Large intestine (tissue), 3 donors: ENCODE data around the gene DHRS13. TPM values are rescaled to one million over a fixed set of nuclear protein-coding genes. Genes with fewer than 3 reads are reported as not detected.
"Not testable (repeated sequence)": the region's sequence is repeated elsewhere in the genome, so short reads cannot be mapped to it uniquely, and the experiment has no call there.

Experiments used
- DNase-seq, 2 donors: peaks; one replicate each; pipeline versions ENCODE4 v3.0.0 to v3.0.0-alpha.2; 2013
- H3K27ac ChIP-seq: one replicate; pipeline ENCODE4 v1.5.1; 2013; ENCODE audit warnings: low read length
- H3K27me3 ChIP-seq: 2 replicates; pipeline ENCODE4 v1.6.1; 2013; ENCODE audit warnings: low read length; ENCODE audit not compliant: control insufficient read depth, insufficient read depth
- H3K36me3 ChIP-seq: 2 replicates; pipeline ENCODE4 v1.6.1; 2013; ENCODE audit warnings: low read length; ENCODE audit not compliant: control insufficient read depth, insufficient read depth
- H3K4me1 ChIP-seq: one replicate; pipeline ENCODE4 v1.6.1; 2013; ENCODE audit warnings: low read length; ENCODE audit not compliant: control insufficient read depth, insufficient read depth
- H3K4me3 ChIP-seq: one replicate; pipeline ENCODE4 v1.5.1; 2013; ENCODE audit warnings: low read length
- H3K9me3 ChIP-seq: one replicate; pipeline ENCODE4 v1.6.1; 2013; ENCODE audit warnings: mild to moderate bottlenecking, low read depth, low read length, moderate library complexity; ENCODE audit not compliant: control insufficient read depth
- WGBS: methylation state at CpG from one replicate; pipeline ENCODE4 v1.1.5; 2013; ENCODE audit warnings: low lambda C conversion rate; ENCODE audit not compliant: insufficient coverage; 5-methylcytosine and 5-hydroxymethylcytosine counted together
- polyA plus RNA-seq: library from polyadenylated mRNA; unstranded; fragments of 120-200 nt; gene quantifications from one replicate; pipeline ENCODE4 v1.2.1, GENCODE V29; 2013

Gene DHRS13
- polyA plus RNA-seq, 1 donor: 8.4 TPM

GRCh38 chr17:28896491-28896883 is 6.4 kb downstream of the DHRS13 start:
- peaks cover 4% of the 10 kb centered on the region for H3K36me3 ChIP-seq
- peak overlapping the region; percentile 78 for H3K4me3 ChIP-seq
- H3K27ac ChIP-seq: peak overlapping the region; percentile 85
- no peaks in the 10 kb centered on the region for H3K9me3 ChIP-seq
- peaks cover 20% of the 10 kb centered on the region for H3K4me1 ChIP-seq
- no peaks in the 10 kb centered on the region for H3K27me3 ChIP-seq
- no CpG with 5 or more reads among the region's 5 CpGs for WGBS
- no peak for DNase-seq

- H3K4me3 ChIP-seq: peak overlapping the region; percentile 78
- no peaks in the 10 kb centered on the region for H3K9me3 ChIP-seq
- no peak for DNase-seq
Measured at GRCh38 chr17:28895794-28896447, 7.0 kb downstream of the DHRS13 start.

GRCh38 chr17:28893248-28894183 is 9.4 kb downstream of the DHRS13 start:
- not testable (repeated sequence) for H3K27me3 ChIP-seq, H3K4me3 ChIP-seq, DNase-seq, H3K9me3 ChIP-seq, H3K27ac ChIP-seq
- Histone ChIP-seq H3K4me1 (peaks cover 17% of the 10 kb centered on the region), H3K36me3 (peaks cover 10% of the 10 kb centered on the region)
- 96% methylated on average over 4 of the region's 16 CpGs for WGBS

More at GRCh38 chr17:28895794-28896447, 7.0 kb downstream of the DHRS13 start:
- Histone ChIP-seq H3K4me1 (peaks cover 17% of the 10 kb centered on the region), H3K36me3 (peaks cover 9% of the 10 kb centered on the region), H3K27me3 (no peaks in the 10 kb centered on the region), H3K27ac (peak overlapping the region; percentile 85)
- no CpG with 5 or more reads among the region's 3 CpGs for WGBS

GRCh38 chr17:28892024-28892423 is 10.9 kb downstream of the DHRS13 start:
- no peaks in the 10 kb centered on the region for H3K27me3 ChIP-seq
- no peak overlapping the region for H3K4me3 ChIP-seq
- WGBS: no CpG with 5 or more reads among the region's 4 CpGs
- H3K36me3 ChIP-seq: peaks cover 19% of the 10 kb centered on the region
- no peak overlapping the region for H3K27ac ChIP-seq
- H3K9me3 ChIP-seq: no peaks in the 10 kb centered on the region
- H3K4me1 ChIP-seq: peaks cover 10% of the 10 kb centered on the region
- no peak for DNase-seq

- H3K4me3 ChIP-seq: no peak overlapping the region
- DNase-seq: no peak
- no peaks in the 10 kb centered on the region for H3K9me3 ChIP-seq
- H3K27ac ChIP-seq: no peak overlapping the region
- H3K4me1 ChIP-seq: peaks cover 3% of the 10 kb centered on the region
- peaks cover 23% of the 10 kb centered on the region for H3K36me3 ChIP-seq
- H3K27me3 ChIP-seq: no peaks in the 10 kb centered on the region
- WGBS: no CpG with 5 or more reads among the region's 1 CpG
Measured at GRCh38 chr17:28891201-28891600, 11.7 kb downstream of the DHRS13 start.

GRCh38 chr17:28889996-28890395 is 12.9 kb downstream of the DHRS13 start:
- no peaks in the 10 kb centered on the region for H3K4me1 ChIP-seq
- DNase-seq: no peak
- 100% methylated on average over 1 of the region's 5 CpGs for WGBS
- H3K9me3 ChIP-seq: no peaks in the 10 kb centered on the region
- no peak overlapping the region for H3K27ac ChIP-seq
- no peaks in the 10 kb centered on the region for H3K27me3 ChIP-seq
- no peak overlapping the region for H3K4me3 ChIP-seq
- H3K36me3 ChIP-seq: peaks cover 32% of the 10 kb centered on the region

GRCh38 chr17:28888832-28889231 is 14.0 kb downstream of the DHRS13 start:
- Histone ChIP-seq H3K4me1 (no peaks in the 10 kb centered on the region), H3K27me3 (no peaks in the 10 kb centered on the region), H3K36me3 (peaks cover 42% of the 10 kb centered on the region), H3K9me3 (no peaks in the 10 kb centered on the region), H3K27ac (no peak overlapping the region), H3K4me3 (no peak overlapping the region)
- DNase-seq: no peak
- 100% methylated on average over 1 of the region's 7 CpGs for WGBS

GRCh38 chr17:28887871-28888471 is 14.9 kb downstream of the DHRS13 start:
- peaks cover 48% of the 10 kb centered on the region for H3K36me3 ChIP-seq
- H3K4me3 ChIP-seq: no peak overlapping the region
- no peak for DNase-seq
- no peaks in the 10 kb centered on the region for H3K4me1 ChIP-seq
- H3K27ac ChIP-seq: no peak overlapping the region
- no CpG with 5 or more reads among the region's 12 CpGs for WGBS
- H3K9me3 ChIP-seq: no peaks in the 10 kb centered on the region
- H3K27me3 ChIP-seq: no peaks in the 10 kb centered on the region

- WGBS: no CpG with 5 or more reads among the region's 10 CpGs
- no peaks in the 10 kb centered on the region for H3K4me1 ChIP-seq
Measured at GRCh38 chr17:28885951-28886350, 16.9 kb downstream of the DHRS13 start.

GRCh38 chr17:28885363-28885762 is 17.5 kb downstream of the DHRS13 start:
- Histone ChIP-seq H3K27ac (no peak overlapping the region), H3K9me3 (no peaks in the 10 kb centered on the region), H3K27me3 (no peaks in the 10 kb centered on the region), H3K4me1 (no peaks in the 10 kb centered on the region), H3K36me3 (peaks cover 66% of the 10 kb centered on the region), H3K4me3 (no peak overlapping the region)
- no CpG with 5 or more reads among the region's 4 CpGs for WGBS
- DNase-seq: no peak

More at GRCh38 chr17:28885951-28886350, 16.9 kb downstream of the DHRS13 start:
- Histone ChIP-seq H3K36me3 (peaks cover 61% of the 10 kb centered on the region), H3K27ac (no peak overlapping the region), H3K9me3 (no peaks in the 10 kb centered on the region), H3K4me3 (no peak overlapping the region), H3K27me3 (no peaks in the 10 kb centered on the region)
- DNase-seq: no peak
